Measurements from ENCODE around the gene COL18A1.

COL18A1 gene

DNA sequence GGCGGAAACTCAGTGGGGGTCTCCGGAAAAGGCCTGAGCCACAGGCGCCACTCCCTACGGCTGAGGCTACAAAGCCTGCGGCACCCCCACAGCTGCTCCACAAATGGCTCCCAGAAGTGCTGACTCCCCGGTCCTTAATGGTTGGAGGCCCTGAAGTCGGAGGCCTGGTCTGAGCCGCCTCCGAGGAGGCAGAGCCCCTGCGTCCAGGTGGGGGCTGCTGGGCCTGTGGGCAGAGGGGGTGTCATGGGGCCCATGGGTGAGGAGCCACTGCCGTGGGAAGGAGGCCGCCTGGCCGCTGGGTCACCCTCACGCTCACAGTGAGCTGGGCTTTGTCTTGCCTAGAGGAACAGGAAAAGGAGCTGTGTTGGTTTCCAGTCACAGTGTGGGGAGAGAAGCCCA is 12.4 kb upstream of the COL18A1 start:
- H3K27ac ChIP-seq = no peak overlapping the region
- no peak overlapping the region for H3K4me3 ChIP-seq

DNA sequence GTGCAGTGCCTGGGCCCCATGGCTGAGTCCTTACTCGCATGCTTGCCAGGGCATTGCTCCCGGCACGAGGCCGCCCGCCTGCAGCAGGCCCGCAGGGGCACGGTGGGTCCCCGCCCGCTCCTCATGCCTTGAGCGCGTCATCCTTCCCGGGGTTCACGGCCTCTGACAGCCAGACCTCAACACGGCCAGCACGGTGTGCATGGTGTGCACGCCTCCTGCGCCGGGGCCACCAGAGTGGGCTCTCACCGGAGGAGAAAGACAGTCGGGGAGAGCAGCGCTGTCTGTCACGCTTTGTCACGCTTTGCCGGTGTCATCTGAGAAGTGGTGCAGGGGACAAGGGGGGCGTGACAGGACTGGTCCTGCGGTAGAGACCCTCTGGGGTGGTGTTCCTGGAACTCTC is 11.9 kb upstream of the COL18A1 start:
- Histone ChIP-seq H3K4me3 (no peak overlapping the region), H3K27ac (no peak overlapping the region)

GRCh38 chr21:45393833-45394638 is 10.9 kb upstream of the COL18A1 start:
- H3K4me3 ChIP-seq = no peak overlapping the region
- no peak overlapping the region for H3K27ac ChIP-seq

- no peak overlapping the region for H3K27ac ChIP-seq
- H3K4me3 ChIP-seq = no peak overlapping the region
Measured at GRCh38 chr21:45396620-45396995, 8.4 kb upstream of the COL18A1 start.

DNA sequence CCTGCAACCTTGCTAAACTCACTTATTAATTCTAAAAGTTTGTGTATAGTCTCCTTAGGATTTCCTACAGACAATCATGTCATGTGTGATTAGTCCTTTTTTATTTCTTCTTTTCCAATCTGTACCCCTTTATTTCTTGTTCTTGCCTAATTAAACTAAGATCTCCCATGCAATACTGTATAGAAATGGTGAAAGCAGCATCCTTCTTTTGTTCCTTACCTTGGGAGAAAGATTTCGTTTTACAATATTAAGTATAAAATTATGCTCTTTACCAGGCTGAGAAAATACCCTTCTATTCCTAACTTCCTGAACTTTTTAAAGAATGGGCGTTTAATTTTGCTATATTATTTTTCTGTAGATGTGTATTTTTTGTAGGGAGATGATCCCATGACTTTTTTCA is 7.6 kb upstream of the COL18A1 start:
- no peak overlapping the region for H3K27ac ChIP-seq

GRCh38 chr21:45401054-45401518 is 3.9 kb upstream of the COL18A1 start:
- Histone ChIP-seq H3K4me3 (no peak overlapping the region), H3K27ac (no peak overlapping the region)

More for the DNA sequence above, 7.6 kb upstream of the COL18A1 start:
- H3K4me3 ChIP-seq = no peak overlapping the region

GRCh38 chr21:45401916-45402900 is 2.8 kb upstream of the COL18A1 start:
- no peak overlapping the region for H3K4me3 ChIP-seq
- H3K27ac ChIP-seq = peak overlapping the region in 1 of 21 experiments; percentile 78

DNA sequence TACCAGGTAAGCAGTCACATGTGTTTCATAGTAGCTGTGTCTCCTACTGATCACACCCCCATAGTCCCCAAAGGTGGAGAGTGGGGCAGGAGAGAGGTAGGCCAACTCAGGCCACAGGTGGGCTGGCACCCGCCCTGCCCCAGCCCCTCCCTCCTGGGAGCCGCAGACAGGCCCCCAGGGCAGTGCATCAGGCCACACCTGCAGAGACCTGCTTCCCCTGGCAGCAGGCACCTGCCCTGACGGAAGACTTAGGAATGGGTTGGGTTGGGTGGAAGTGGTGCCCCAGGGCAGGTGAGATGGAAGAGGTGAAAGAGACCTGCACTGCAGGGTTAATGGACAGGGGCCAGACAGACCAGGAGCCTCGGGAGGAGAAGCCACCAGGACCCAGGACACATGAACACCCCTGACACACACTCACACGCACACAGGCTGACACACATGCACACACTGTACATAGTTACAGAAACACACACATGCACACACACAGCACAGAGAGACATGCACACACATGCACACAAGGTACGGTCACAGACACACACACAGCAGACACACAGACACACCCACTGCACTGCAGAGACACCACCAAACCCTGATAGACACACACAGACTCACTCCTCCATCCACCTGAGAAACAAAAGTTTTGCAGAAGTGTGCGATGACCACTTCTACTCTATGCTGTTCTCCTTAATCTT is 1.7 kb upstream of the COL18A1 start:
- peak overlapping the region in 7 of 21 experiments; percentile 6 to 89 (median 82) for H3K27ac ChIP-seq

GRCh38 chr21:45403825-45404729 is 888 bp upstream of the COL18A1 start:
- Histone ChIP-seq H3K27ac (peak overlapping the region in 20 of 21 experiments; percentile 10 to 89 (median 78)), H3K4me3 (peak overlapping the region; percentile 11 to 70 (median 40))

More for the DNA sequence above, 1.7 kb upstream of the COL18A1 start:
- H3K4me3 ChIP-seq = no peak overlapping the region

DNA sequence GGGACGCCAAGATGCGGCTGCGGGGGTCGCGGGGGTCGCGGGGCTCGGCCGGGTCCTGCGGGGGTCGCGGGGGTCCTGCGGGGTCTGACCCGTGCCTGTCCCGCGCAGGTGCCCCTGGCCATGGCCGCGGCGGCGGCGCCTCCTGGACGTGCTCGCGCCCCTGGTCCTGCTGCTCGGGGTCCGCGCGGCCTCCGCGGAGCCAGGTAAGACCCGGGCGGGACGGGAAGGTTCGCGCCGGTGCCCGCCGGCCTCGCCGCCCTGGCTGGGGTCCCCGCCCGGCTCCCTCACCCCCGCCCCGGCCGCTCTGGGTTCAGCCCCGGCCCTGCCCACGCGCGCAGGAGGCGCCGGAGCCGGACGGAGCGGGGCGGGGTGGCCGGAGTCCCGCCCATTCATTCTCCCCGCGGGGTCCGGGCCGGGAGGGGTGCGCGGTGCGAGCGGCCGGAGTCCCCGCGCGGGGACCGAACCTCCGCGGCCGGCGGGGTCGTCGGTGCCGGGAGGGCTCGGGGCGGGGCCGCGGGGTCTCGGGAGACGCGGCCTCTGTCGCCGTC is 380 bp downstream of the COL18A1 start:
- Histone ChIP-seq H3K27ac (peak overlapping the region; percentile 42 to 91 (median 80)), H3K4me3 (peak overlapping the region; percentile 37 to 70 (median 53))

- H3K4me3 ChIP-seq = peak overlapping the region; percentile 37 to 70 (median 53)
- H3K27ac ChIP-seq = peak overlapping the region in 20 of 21 experiments; percentile 49 to 91 (median 80)
Measured at GRCh38 chr21:45405819-45406762, 1.1 kb downstream of the COL18A1 start.

GRCh38 chr21:45406801-45407628 is 2.0 kb downstream of the COL18A1 start:
- H3K4me3 ChIP-seq = peak overlapping the region; percentile 37 to 70 (median 53)

GRCh38 chr21:45407629-45408247 is 2.8 kb downstream of the COL18A1 start:
- H3K27ac ChIP-seq = peak overlapping the region in 4 of 21 experiments; percentile 3 to 89 (median 50)
- peak overlapping the region in 1 of 7 experiments; percentile 65 for H3K4me3 ChIP-seq

More at GRCh38 chr21:45406801-45407628, 2.0 kb downstream of the COL18A1 start:
- H3K27ac ChIP-seq = peak overlapping the region in 16 of 21 experiments; percentile 3 to 91 (median 81)

GRCh38 chr21:45408271-45408791 is 3.4 kb downstream of the COL18A1 start:
- no peak overlapping the region for H3K4me3 ChIP-seq
- H3K27ac ChIP-seq = peak overlapping the region in 4 of 21 experiments; percentile 1 to 78 (median 29)

GRCh38 chr21:45408801-45409261 is 3.9 kb downstream of the COL18A1 start:
- H3K4me3 ChIP-seq = no peak overlapping the region

More at GRCh38 chr21:45408801-45409261, 3.9 kb downstream of the COL18A1 start:
- peak overlapping the region in 10 of 21 experiments; percentile 1 to 78 (median 46) for H3K27ac ChIP-seq

Data from skin epidermis (tissue), 12 donors.